Measurements from ENCODE around the gene RAVER1. TPM values are rescaled to one million over a fixed set of nuclear protein-coding genes. Genes with fewer than 3 reads are reported as not detected.

The RAVER1 gene
- total and polyA plus RNA-seq, 10 donors = 4.8 to 45.1 (median 36.2) TPM

DNA sequence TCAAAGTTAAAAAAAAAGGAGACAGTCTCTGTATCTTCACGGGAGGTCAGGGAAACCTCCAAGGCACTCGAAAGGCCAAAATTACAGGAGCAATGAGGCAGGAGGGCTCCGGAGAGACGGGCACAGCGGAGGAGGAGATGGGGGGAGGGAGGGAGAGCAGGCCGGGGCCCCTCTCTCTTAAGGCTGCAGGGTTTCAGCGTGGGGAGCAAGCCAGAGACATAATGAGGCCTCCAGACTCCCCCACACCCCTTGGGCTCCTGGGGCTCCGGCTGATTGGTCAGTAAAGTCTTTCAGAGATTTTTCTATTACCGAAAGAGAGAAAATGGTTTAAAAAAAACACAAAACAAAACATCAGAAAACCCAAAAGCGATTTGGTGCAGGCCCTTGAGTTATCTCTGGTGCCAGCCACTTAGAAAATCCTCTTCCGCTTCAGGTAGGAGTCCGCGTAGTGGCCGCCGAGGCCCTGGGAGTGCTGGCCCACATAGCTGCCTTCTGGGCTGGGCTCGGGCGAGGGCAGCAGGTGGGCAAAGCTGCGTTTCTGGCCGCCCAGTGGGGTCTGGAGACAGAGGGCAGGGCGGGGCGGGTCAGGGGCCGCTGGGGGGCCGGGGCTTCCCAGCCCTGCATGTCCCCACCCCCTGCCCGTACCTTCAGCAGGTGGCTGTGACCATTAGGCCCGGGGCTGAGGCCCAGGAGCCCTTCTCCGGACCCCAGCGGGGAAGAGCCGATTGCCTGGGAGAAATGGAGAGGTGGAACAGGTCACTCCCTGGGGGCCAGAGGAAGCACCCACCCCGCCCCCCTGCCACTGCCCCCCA, 16.1 kb downstream of the RAVER1 start:
- DNase-seq = no peak
- 79 to 92% (median 88%) methylated on average over 20 to 29 of the region's 29 CpGs for WGBS, 5 donors
- peaks cover 0 to 75% (median 59%) of the 10 kb centered on the region in 6 donors for H3K36me3 ChIP-seq

DNA sequence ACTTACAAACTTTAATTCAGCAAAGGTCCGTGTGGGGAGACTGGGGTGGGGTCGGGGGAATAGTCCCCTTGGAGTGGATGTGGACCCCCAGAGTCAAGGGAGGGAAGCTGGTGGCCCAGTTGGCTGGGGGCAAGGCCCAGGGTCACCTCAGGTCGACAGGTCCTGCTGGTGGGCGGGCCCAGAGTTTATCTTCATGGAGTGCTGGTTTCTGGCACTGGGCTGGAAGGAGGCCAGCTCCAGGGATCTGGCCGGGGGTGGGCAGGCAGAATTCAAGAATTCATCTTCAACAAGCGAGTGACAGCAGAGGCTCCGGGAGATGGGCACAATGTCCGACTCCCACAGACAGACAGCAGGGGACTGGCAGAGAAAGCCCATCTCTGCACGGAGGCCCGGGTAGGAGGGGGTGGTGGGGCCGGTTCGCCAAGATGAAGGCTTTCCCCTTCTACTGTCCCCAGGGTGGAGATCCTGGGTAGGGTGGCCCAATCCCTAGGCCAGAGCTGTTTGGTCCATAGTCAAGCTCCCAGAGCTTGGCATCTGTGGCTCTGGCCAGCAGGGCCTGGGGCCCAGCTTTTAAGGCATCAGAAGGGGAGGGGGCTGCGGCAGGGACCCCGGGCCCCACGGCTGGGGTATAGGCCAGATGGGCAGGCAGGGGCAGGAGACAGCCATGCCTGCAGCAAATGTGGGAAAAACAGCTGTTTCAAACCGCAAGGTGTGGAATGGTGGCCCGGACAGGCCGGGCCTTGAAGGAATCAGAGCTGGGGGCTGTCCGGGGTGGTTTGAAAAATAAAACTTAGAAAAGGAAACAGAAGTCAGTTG, 16.9 kb downstream of the RAVER1 start:
- H3K36me3 ChIP-seq = peaks cover 0 to 67% (median 51%) of the 10 kb centered on the region in 6 donors
- 71 to 84% (median 79%) methylated on average over 17 to 19 of the region's 19 CpGs for WGBS, 5 donors
- DNase-seq = no peak
- no peaks in the 10 kb centered on the region for H3K9me3 ChIP-seq
- H3K4me3 ChIP-seq = peak overlapping the region in 5 of 8 donors; percentile 94 to 99 (median 98)
- H3K27me3 ChIP-seq (replicated peaks in 1 of 7) = no peaks in the 10 kb centered on the region
- peak overlapping the region in 4 of 8 donors; percentile 56 to 80 (median 72) for H3K27ac ChIP-seq
- intact Hi-C loops (cut with DNase I; ENCODE audit: low total_unique reads) = no loop called here
- no peak for TF ChIP-seq POLR2A (IDR thresholded peaks at IDR 0.05)
- TF ChIP-seq, protein P1, sequence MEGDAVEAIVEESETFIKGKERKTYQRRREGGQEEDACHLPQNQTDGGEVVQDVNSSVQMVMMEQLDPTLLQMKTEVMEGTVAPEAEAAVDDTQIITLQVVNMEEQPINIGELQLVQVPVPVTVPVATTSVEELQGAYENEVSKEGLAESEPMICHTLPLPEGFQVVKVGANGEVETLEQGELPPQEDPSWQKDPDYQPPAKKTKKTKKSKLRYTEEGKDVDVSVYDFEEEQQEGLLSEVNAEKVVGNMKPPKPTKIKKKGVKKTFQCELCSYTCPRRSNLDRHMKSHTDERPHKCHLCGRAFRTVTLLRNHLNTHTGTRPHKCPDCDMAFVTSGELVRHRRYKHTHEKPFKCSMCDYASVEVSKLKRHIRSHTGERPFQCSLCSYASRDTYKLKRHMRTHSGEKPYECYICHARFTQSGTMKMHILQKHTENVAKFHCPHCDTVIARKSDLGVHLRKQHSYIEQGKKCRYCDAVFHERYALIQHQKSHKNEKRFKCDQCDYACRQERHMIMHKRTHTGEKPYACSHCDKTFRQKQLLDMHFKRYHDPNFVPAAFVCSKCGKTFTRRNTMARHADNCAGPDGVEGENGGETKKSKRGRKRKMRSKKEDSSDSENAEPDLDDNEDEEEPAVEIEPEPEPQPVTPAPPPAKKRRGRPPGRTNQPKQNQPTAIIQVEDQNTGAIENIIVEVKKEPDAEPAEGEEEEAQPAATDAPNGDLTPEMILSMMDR (IDR thresholded peaks at IDR 0.05 in 8 of 11, conservative IDR thresholded peaks at IDR 0.05 in 3 of 11) = no peak
- TF ChIP-seq POLR2AphosphoS5 (IDR thresholded peaks at IDR 0.05) = peak in 1 of 3 donors; percentile 25
- peaks cover 12 to 26% (median 21%) of the 10 kb centered on the region in 6 donors for H3K4me1 ChIP-seq

More for the DNA sequence above, 16.1 kb downstream of the RAVER1 start:
- H3K27me3 ChIP-seq (replicated peaks in 1 of 7) = no peaks in the 10 kb centered on the region
- H3K4me3 ChIP-seq = no peak overlapping the region
- peak overlapping the region in 1 of 8 donors; percentile 77 for H3K27ac ChIP-seq
- TF ChIP-seq POLR2A (IDR thresholded peaks at IDR 0.05) (no peak), POLR2AphosphoS5 (IDR thresholded peaks at IDR 0.05) (no peak)
- TF ChIP-seq, protein P1 (IDR thresholded peaks at IDR 0.05 in 8 of 11, conservative IDR thresholded peaks at IDR 0.05 in 3 of 11) = no peak
- H3K4me1 ChIP-seq = peaks cover 12 to 26% (median 21%) of the 10 kb centered on the region in 6 donors
- H3K9me3 ChIP-seq = no peaks in the 10 kb centered on the region
- intact Hi-C loops (cut with DNase I; ENCODE audit: low total_unique reads) = no loop called here

DNA sequence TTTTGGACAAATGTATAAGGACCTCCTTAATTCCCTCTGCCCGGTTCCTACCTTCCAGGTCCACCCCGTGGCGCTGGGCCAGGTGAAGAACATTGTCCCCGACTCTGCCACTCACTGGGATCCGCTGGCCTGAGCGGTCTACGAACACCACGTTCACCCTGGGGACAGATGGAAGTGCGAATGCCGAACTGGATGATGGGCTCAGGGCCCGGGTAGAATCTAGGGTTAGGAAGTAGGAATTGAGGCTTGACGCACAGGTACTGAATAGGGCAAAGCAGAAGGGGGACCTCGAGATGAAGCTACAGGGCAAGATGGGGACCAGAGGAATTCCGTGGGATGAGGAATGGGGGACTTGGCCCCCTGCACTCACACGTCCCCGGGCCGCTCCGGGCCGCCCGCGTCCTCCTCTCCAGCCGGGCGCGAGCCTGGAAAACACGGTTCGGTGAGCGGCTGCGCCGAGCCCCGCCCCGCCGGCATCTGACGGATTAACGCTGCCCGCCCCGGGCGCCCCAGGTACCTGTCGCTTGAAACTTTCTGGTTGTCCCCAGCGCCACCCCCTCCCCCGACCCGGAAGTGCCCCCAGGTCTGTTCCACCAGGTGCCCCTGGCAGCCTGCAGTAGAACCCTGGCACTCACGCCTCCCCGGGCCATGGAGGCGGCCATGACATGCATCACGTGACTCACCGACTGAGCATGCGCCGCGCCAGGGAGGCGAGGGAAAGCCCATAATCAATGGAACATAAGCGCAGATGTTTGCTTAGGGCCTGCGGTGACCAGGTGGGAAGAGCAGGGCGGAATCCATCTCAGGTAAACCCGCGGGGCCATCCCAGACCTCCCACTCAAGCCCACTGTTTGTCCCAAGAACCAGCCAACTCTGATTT, 17.8 kb downstream of the RAVER1 start, which contains the start of gene FDX2:
TSS of gene FDX2 (minus strand) at position 681 of the 880 bp plus-strand sequence. CDS start at position 662, 19 bp downstream.
- peaks cover 0 to 64% (median 44%) of the 10 kb centered on the region in 6 donors for H3K36me3 ChIP-seq
- TF ChIP-seq, protein P1 (IDR thresholded peaks at IDR 0.05 in 8 of 11, conservative IDR thresholded peaks at IDR 0.05 in 3 of 11) = no peak
- peak; percentile 88 to 94 (median 89) for TF ChIP-seq POLR2AphosphoS5 (IDR thresholded peaks at IDR 0.05)
- TF ChIP-seq POLR2A (IDR thresholded peaks at IDR 0.05) = no peak
- 1 to 2% (median 1%) methylated on average over 38 to 55 of the region's 55 CpGs for WGBS, 5 donors
- intact Hi-C loops (cut with DNase I; ENCODE audit: low total_unique reads) = no loop called here
- H3K27ac ChIP-seq = peak within 1 kb of the TSS in 6 of 8 donors; percentile 26 to 80 (median 66)
- peaks cover 12 to 26% (median 21%) of the 10 kb centered on the region in 6 donors for H3K4me1 ChIP-seq
- no peaks in the 10 kb centered on the region for H3K9me3 ChIP-seq
- peak; percentile 95 for DNase-seq
- H3K27me3 ChIP-seq (replicated peaks in 1 of 7) = no peaks in the 10 kb centered on the region
- peak within 1 kb of the TSS; percentile 81 to 99 (median 96) for H3K4me3 ChIP-seq
